ENCODE data around the gene AKNAD1. TPM values are rescaled to one million over a fixed set of nuclear protein-coding genes. Genes with fewer than 3 reads are reported as not detected.

The AKNAD1 gene
- total RNA-seq, 3 donors from 2014 or later, result 0.60 TPM; not detected in 2

GRCh38 chr1:108882837-108883236, 25.9 kb upstream of the AKNAD1 start:
- no peak for TF ChIP-seq CTCF (IDR thresholded peaks at IDR 0.05)
- H3K36me3 ChIP-seq (ENCODE audit: low read depth), result no peaks in the 10 kb centered on the region
- intact Hi-C loops (cut with DNase I, micrococcal nuclease), result no loop called here
- DNase-seq (no peak), ATAC-seq (no peak)
- no peak overlapping the region for H3K4me3 ChIP-seq
- no peaks in the 10 kb centered on the region for H3K9me3 ChIP-seq
- H3K4me1 ChIP-seq (ENCODE audit: low read depth), result peaks cover 6% of the 10 kb centered on the region

DNA sequence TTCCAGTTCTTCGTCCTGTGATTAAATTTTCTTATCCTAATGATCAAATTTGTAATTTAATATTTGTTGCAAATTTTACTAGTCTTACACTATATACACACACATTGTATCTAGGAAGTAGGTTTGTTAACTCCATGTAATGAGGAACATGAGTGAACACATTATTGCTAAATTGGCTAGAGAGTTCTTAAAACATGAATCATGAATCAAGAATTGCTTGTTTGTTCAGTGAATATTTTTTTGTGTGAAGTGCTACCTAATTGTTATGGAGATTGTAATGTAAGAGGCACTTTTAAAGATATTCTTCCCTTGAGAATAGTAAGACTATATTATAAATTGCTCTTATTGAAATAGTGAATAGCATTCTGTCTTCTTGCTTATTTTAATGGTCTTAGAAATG, 24.5 kb upstream of the AKNAD1 start:
- ATAC-seq, result no peak
- DNase-seq, result no peak
- intact Hi-C loops (cut with DNase I, micrococcal nuclease), result no loop called here
- Histone ChIP-seq H3K4me1 (ENCODE audit: low read depth) (peaks cover 7% of the 10 kb centered on the region), H3K36me3 (ENCODE audit: low read depth) (no peaks in the 10 kb centered on the region), H3K9me3 (no peaks in the 10 kb centered on the region), H3K4me3 (no peak overlapping the region)
- no peak for TF ChIP-seq CTCF (IDR thresholded peaks at IDR 0.05)

GRCh38 chr1:108880850-108881249, 24.0 kb upstream of the AKNAD1 start:
- intact Hi-C loops (cut with DNase I, micrococcal nuclease), result no loop called here
- H3K4me3 ChIP-seq, result no peak overlapping the region
- H3K9me3 ChIP-seq, result no peaks in the 10 kb centered on the region
- ATAC-seq, result no peak
- no peak for TF ChIP-seq CTCF (IDR thresholded peaks at IDR 0.05)
- H3K4me1 ChIP-seq (ENCODE audit: low read depth), result peaks cover 9% of the 10 kb centered on the region
- no peaks in the 10 kb centered on the region for H3K36me3 ChIP-seq (ENCODE audit: low read depth)
- DNase-seq, result no peak

DNA sequence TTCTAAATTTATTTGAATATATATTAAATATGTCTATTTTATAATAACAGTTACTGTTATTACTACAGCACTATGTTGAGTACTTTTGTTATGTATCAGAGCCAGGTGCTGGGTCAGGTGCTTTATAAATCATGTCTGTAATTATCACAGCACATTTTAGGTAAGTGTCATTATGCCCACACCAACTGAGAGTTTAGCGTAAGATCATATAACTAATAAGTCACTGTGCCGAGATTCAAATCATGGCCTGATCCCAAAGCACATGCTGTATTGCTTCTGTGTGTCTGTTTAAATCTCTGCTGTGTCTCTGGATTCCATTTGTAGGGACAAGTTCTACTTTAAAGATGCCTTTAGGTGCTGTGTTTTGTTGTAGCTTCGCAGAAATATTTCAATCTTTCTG, 21.8 kb upstream of the AKNAD1 start:
- ATAC-seq (no peak), DNase-seq (no peak)
- intact Hi-C loops (cut with DNase I, micrococcal nuclease), result no loop called here
- peaks cover 9% of the 10 kb centered on the region for H3K4me1 ChIP-seq (ENCODE audit: low read depth)
- no peaks in the 10 kb centered on the region for H3K36me3 ChIP-seq (ENCODE audit: low read depth)
- no peak for TF ChIP-seq CTCF (IDR thresholded peaks at IDR 0.05)
- H3K4me3 ChIP-seq, result no peak overlapping the region
- no peaks in the 10 kb centered on the region for H3K9me3 ChIP-seq

DNA sequence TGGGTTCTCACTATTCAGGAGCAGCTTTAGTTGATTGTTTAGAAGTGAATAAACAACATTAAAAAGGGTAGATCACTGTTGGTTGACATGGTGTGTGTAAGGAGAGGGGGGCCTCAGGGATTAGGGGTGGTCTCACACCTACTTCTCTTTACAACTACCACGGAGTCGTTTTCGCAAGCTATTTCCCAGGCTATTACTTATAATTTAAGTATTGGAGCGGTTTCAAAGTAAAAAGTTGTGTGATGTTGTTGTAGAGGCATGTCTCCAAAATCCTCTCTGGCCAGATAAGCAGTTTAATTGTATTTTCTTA, 21.2 kb upstream of the AKNAD1 start:
- no peaks in the 10 kb centered on the region for H3K36me3 ChIP-seq (ENCODE audit: low read depth)
- H3K9me3 ChIP-seq, result no peaks in the 10 kb centered on the region
- peaks cover 9% of the 10 kb centered on the region for H3K4me1 ChIP-seq (ENCODE audit: low read depth)
- intact Hi-C loops (cut with DNase I, micrococcal nuclease), result no loop called here
- no peak for TF ChIP-seq CTCF (IDR thresholded peaks at IDR 0.05)
- no peak for DNase-seq
- ATAC-seq, result no peak
- H3K4me3 ChIP-seq, result no peak overlapping the region
